ENCODE measurements around the gene PALM2AKAP2. TPM values are rescaled to one million over a fixed set of nuclear protein-coding genes. Genes with fewer than 3 reads are reported as not detected.

PALM2AKAP2 gene
- total and polyA plus RNA-seq, 9 of the 15 experiments (the other 6 are each of a cell fraction or from before 2014, with no cell fraction given): not detected

- Histone ChIP-seq H2AFZ (ENCODE audit: low read depth, low read length) (no peak overlapping the region), H3K9me3 (replicated peaks; ENCODE audit: control insufficient read depth, insufficient read depth, low read depth, low read length) (no peaks in the 10 kb centered on the region), H3K27me3 (ENCODE audit: control insufficient read depth in 2 of 2, insufficient read depth in 2 of 2, low read length in 2 of 2) (no peaks in the 10 kb centered on the region), H3K4me3 (no peak overlapping the region), H4K20me1 (replicated peaks; ENCODE audit: control insufficient read depth, insufficient read depth, low read length) (no peaks in the 10 kb centered on the region), H3K4me2 (ENCODE audit: insufficient read depth, low read length) (no peak overlapping the region), H3K36me3 (ENCODE audit: control insufficient read depth, insufficient read depth, low read length) (no peaks in the 10 kb centered on the region), H3K4me1 (replicated peaks in 1 of 2; ENCODE audit: control insufficient read depth in 2 of 2, insufficient read depth in 2 of 2, low read length in 2 of 2) (no peaks in the 10 kb centered on the region), H3K79me2 (ENCODE audit: control insufficient read depth, insufficient read depth, low read length) (no peaks in the 10 kb centered on the region), H3K27ac (ENCODE audit: extremely low read depth, low read depth, low read length) (no peak overlapping the region), H3K9me1 (ENCODE audit: control insufficient read depth, insufficient read depth, low read length) (no peaks in the 10 kb centered on the region), H3K9ac (ENCODE audit: insufficient read depth in 1 of 2, low read depth in 2 of 2, low read length in 2 of 2) (no peak overlapping the region)
- ATAC-seq (no peak), FAIRE-seq (no peak), DNase-seq (ENCODE audit: extremely low read depth in 1 of 4, low spot score in 3 of 4) (no peak)
- CTCF ChIA-PET (ENCODE audit: low intra/inter-chr PET ratio): no interaction called here
- in situ Hi-C loops (cut with MboI): no loop called here
- TF ChIP-seq CREB3 (tag; conservative IDR thresholded peaks at IDR 0.05; ENCODE audit: low read depth) (no peak), ETV6 (IDR thresholded peaks at IDR 0.05; ENCODE audit: borderline replicate concordance in 1 of 2, low read depth in 2 of 2, low read length in 1 of 2) (no peak), ETV6 (CRISPR knock-in tag; IDR thresholded peaks at IDR 0.05; ENCODE audit: borderline replicate concordance) (no peak), ZBED1 (IDR thresholded peaks at IDR 0.05) (no peak), FOXA3 (CRISPR knock-in tag; conservative IDR thresholded peaks at IDR 0.05 in 1 of 2, IDR thresholded peaks at IDR 0.05 in 1 of 2) (no peak), ZNF124 (CRISPR knock-in tag; IDR thresholded peaks at IDR 0.05) (no peak), NCOA1 (IDR thresholded peaks at IDR 0.05; ENCODE audit: low read depth) (no peak), PRPF4 (IDR thresholded peaks at IDR 0.05; ENCODE audit: insufficient read depth, low read depth, low read length, poor library complexity, severe bottlenecking) (no peak), TFAM (CRISPR knock-in tag; conservative IDR thresholded peaks at IDR 0.05) (no peak), STAG1 (CRISPR knock-in tag; IDR thresholded peaks at IDR 0.05; ENCODE audit: borderline replicate concordance) (no peak)
- 0% methylated on average over 1 of the region's 1 CpG for WGBS (ENCODE audit: insufficient coverage, low coverage, missing lambda C conversion rate)
- BruUV-seq (replicated peaks): no TSS peak
- POLR2A ChIA-PET: no interaction called here
- intact Hi-C loops (cut with micrococcal nuclease): loop anchor here (5.0 kb wide), 1 partner anchor 51 kb away; no protein-coding TSS in a partner anchor
These were observed 13.1 kb downstream of the PALM2AKAP2 start for GRCh38 chr9:109792951-109793546.

All from K562 (cell line).